ENCODE measurements around the gene SLC17A9.

GRCh38 chr20:62970307-62971210 lies 18.1 kb downstream of the SLC17A9 start:
- TF ChIP-seq, protein P1, sequence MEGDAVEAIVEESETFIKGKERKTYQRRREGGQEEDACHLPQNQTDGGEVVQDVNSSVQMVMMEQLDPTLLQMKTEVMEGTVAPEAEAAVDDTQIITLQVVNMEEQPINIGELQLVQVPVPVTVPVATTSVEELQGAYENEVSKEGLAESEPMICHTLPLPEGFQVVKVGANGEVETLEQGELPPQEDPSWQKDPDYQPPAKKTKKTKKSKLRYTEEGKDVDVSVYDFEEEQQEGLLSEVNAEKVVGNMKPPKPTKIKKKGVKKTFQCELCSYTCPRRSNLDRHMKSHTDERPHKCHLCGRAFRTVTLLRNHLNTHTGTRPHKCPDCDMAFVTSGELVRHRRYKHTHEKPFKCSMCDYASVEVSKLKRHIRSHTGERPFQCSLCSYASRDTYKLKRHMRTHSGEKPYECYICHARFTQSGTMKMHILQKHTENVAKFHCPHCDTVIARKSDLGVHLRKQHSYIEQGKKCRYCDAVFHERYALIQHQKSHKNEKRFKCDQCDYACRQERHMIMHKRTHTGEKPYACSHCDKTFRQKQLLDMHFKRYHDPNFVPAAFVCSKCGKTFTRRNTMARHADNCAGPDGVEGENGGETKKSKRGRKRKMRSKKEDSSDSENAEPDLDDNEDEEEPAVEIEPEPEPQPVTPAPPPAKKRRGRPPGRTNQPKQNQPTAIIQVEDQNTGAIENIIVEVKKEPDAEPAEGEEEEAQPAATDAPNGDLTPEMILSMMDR (IDR thresholded peaks at IDR 0.05): no peak
- no peak for TF ChIP-seq POLR2AphosphoS5 (IDR thresholded peaks at IDR 0.05; ENCODE audit: low read depth, low read length)
- no peak for TF ChIP-seq SIN3A (IDR thresholded peaks at IDR 0.05; ENCODE audit: borderline replicate concordance, insufficient read depth, low read depth, low read length)

Measured in Panc1 (cell line).